HFFc6 (cell line): ENCODE measurements around the gene CLEC18B. TPM values are rescaled to one million over a fixed set of nuclear protein-coding genes. Genes with fewer than 3 reads are reported as not detected.
"Not testable (repeated sequence)": the region's sequence is repeated elsewhere in the genome, so short reads cannot be mapped to it uniquely, and the experiment has no call there.

Experiments used
- DNase-seq: peaks from one replicate; pipeline ENCODE4 v3.0.0-alpha.2; 2018
- H3K27ac Mint-ChIP-seq: 2 replicates; pipeline ENCODE4 v1.8.0; 2020; ENCODE audit warnings: mild to moderate bottlenecking, mixed read lengths
- H3K27me3 Mint-ChIP-seq: 2 replicates; pipeline ENCODE4 v1.8.0; 2021; ENCODE audit warnings: mild to moderate bottlenecking, moderate library complexity, mixed read lengths; ENCODE audit not compliant: insufficient read depth
- H3K36me3 Mint-ChIP-seq: 2 replicates; pipeline ENCODE4 v1.8.0; 2021; ENCODE audit warnings: low read depth, mixed read lengths
- H3K4me1 Mint-ChIP-seq: 2 replicates; pipeline ENCODE4 v1.8.0; 2020; ENCODE audit warnings: low read depth, mixed read lengths
- H3K4me3 Mint-ChIP-seq: 2 replicates; pipeline ENCODE4 v1.8.0; 2020; ENCODE audit warnings: mild to moderate bottlenecking, moderate library complexity, mixed read lengths
- H3K9me3 Mint-ChIP-seq: 2 replicates; pipeline ENCODE4 v1.8.0; 2020; ENCODE audit warnings: mild to moderate bottlenecking, mixed read lengths
- CTCF ChIP-seq: fragments of 200-600 bp; sonication (generic); IDR thresholded peaks from 2 replicates; pipeline ENCODE4 v1.5.0; 2021; ENCODE audit warnings: antibody characterized with exemption, mild to moderate bottlenecking
- long read RNA-seq: library from polyadenylated mRNA; unstranded; transcript quantifications from one replicate; pipeline ENCODE4 v2.0.0, GENCODE V29; 2019
- total RNA-seq, 6 experiments: library from RNA; stranded (reverse); fragmentation: NEBNext Ultra II Directional; extraction: Animal tissue kit (Norgen Biotek cat#: 25700); gene quantifications; 2 replicates in 1 of 6; 3 replicates in 5 of 6; pipeline ENCODE4 v1.2.3, GENCODE V29; 2021

The CLEC18B gene
- total RNA-seq, result under 1 TPM in 2 of 6 experiments, not detected in 4; 0.14 to 0.32 TPM
- long read RNA-seq, result 0 reads

- not testable (repeated sequence) for H3K27ac Mint-ChIP-seq, H3K36me3 Mint-ChIP-seq, H3K27me3 Mint-ChIP-seq, H3K4me1 Mint-ChIP-seq, H3K4me3 Mint-ChIP-seq, H3K9me3 Mint-ChIP-seq, DNase-seq
Observed at GRCh38 chr16:74420612-74421481, at the start of gene CLEC18B. Gene CLEC18B (minus strand): TSS chr16:74421478. CDS start chr16:74421270, 208 bp downstream.

GRCh38 chr16:74469946-74470478 lies 48.7 kb upstream of the CLEC18B start:
- Mint-ChIP-seq H3K4me1 (no peaks in the 10 kb centered on the region), H3K36me3 (peaks cover 28% of the 10 kb centered on the region), H3K4me3 (no peak overlapping the region), H3K9me3 (no peaks in the 10 kb centered on the region), H3K27ac (no peak overlapping the region), H3K27me3 (peaks cover 2% of the 10 kb centered on the region)
- no peak for TF ChIP-seq CTCF
- DNase-seq, result no peak

- H3K36me3 Mint-ChIP-seq, result peaks cover 36% of the 10 kb centered on the region
- no peak for DNase-seq
- H3K4me3 Mint-ChIP-seq, result no peak overlapping the region
- TF ChIP-seq CTCF, result no peak
- peaks cover 3% of the 10 kb centered on the region for H3K27me3 Mint-ChIP-seq
- H3K9me3 Mint-ChIP-seq, result no peaks in the 10 kb centered on the region
- H3K4me1 Mint-ChIP-seq, result no peaks in the 10 kb centered on the region; the same call in 1 of the 2 replicates
- no peak overlapping the region for H3K27ac Mint-ChIP-seq
Observed at GRCh38 chr16:74468807-74469525, 47.7 kb upstream of the CLEC18B start.

GRCh38 chr16:74466872-74467271 lies 45.6 kb upstream of the CLEC18B start:
- Mint-ChIP-seq H3K4me1 (peaks cover 8% of the 10 kb centered on the region; the same call in 1 of the 2 replicates), H3K9me3 (no peaks in the 10 kb centered on the region), H3K27ac (peak overlapping the region; percentile 6; the same call in 1 of the 2 replicates), H3K27me3 (peaks cover 4% of the 10 kb centered on the region; the same call in 1 of the 2 replicates), H3K36me3 (peaks cover 45% of the 10 kb centered on the region), H3K4me3 (no peak overlapping the region)
- DNase-seq, result no peak
- TF ChIP-seq CTCF, result no peak

GRCh38 chr16:74465851-74466685 lies 44.8 kb upstream of the CLEC18B start:
- Mint-ChIP-seq H3K4me1 (peaks cover 8% of the 10 kb centered on the region; the same call in 1 of the 2 replicates), H3K27me3 (peaks cover 4% of the 10 kb centered on the region; the same call in 1 of the 2 replicates), H3K9me3 (no peaks in the 10 kb centered on the region), H3K27ac (no peak overlapping the region), H3K36me3 (peaks cover 44% of the 10 kb centered on the region), H3K4me3 (no peak overlapping the region)
- no peak for TF ChIP-seq CTCF
- no peak for DNase-seq
